GM19397 (cell line): Measurements from ENCODE around the gene RELN.

Experiments used
- ATAC-seq: cut with Tn5 transposase; IDR thresholded peaks from one replicate; pipeline ENCODE4 v1.9.1; 2021; ENCODE audit warnings: mild to moderate bottlenecking, moderate library complexity; ENCODE audit not compliant: unreplicated experiment

Gene RELN

DNA sequence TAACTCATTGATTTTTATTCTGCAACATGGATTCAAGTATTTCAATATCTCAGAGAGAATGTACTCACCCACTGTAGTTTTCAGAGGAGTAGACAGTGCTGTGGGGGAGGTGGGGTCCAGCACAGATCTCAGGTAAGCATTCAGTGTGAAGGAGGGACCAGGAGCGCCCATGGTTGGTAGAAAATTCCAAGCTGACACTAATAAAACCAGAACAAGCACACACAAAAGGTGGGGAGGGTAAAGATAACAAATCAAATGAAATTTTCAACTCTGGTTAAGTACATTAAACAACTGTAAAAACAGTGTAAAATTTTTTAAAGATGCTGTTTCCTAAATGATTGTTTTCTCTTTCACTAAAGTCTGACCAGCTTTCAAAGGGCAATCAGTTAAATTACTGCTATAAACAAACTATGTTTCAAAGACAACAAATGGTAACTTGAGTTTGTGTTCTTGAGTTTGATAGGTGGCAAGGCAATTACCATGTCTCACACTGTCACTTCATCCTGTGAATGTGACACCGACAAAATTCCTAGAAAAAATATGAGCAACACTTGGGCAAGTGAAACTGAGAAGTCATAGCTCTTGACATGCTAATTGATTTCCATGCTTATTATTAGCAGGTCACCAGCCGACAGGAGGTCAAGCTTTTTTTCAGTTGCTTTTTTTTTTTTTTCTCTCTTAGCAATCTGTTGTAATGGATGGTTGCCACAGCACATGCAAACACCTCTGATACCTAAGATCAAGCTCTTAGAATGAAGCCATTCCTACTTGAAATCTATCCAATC is 337.7 kb downstream of the RELN start:
- ATAC-seq = no peak

DNA sequence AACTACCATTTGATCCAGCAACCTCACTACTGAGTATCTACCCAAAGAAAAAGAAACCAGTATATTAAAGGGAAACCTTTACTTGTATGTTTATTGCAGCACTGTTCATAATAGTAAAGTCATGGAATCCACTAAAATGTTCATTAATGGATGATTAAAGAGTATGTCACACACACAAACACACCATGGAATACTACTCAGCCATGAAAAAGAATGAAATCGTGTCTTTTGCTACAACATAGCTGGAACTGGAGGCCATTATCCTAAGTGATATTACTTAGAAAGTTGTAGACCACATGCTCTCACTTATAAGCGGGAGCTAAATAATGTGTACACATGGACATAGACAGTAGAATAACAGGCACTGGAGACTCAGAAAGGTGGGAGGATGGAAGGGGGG is 340.4 kb downstream of the RELN start:
- no peak for ATAC-seq

- ATAC-seq = no peak
Observed at GRCh38 chr7:103648135-103648534, 341.3 kb downstream of the RELN start.

GRCh38 chr7:103644319-103644718 is 345.1 kb downstream of the RELN start:
- no peak for ATAC-seq

- no peak for ATAC-seq
Observed at GRCh38 chr7:103640031-103640779, 349.3 kb downstream of the RELN start.

DNA sequence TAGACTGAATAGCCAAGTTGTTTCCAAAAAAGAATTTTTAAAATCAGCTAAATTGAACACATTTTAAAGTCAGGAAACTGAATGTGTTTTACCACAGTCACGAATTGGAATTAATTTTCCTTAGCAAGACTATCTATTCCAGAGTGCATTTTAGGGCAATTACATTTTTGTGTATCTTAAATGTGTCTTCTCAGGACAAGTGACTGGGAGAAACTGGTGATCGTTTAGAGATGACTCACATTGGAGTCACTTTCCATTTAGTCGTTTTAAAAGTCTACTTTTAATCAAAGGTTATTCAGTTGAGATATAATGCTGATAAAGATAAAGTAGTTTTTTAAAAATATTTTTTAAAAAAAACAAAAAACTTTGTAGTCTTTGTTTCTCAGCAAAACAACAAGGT is 351.7 kb downstream of the RELN start:
- no peak for ATAC-seq

GRCh38 chr7:103637094-103637493 is 352.4 kb downstream of the RELN start:
- no peak for ATAC-seq

DNA sequence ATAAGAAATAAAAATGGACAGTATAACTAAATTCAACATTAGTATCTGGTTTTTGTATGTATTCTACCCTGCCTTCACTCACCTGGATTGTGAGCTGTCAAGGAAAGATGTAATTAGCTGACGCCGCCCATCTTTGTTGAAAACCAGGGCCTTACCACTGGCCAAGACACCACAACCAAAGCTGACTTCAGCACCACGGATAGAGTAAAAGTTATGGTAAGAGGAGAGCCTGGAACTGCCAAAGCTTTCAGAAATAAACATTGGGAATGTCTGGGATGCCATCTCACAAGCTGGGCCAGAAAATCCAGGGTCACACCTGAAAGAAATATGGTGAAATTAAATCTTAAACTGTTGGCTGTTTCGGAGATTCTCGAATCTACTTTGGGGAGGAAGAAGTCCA is 353.3 kb downstream of the RELN start:
- no peak for ATAC-seq

GRCh38 chr7:103632972-103633371 is 356.5 kb downstream of the RELN start:
- no peak for ATAC-seq

- ATAC-seq = no peak
Observed at GRCh38 chr7:103632005-103632639, 357.3 kb downstream of the RELN start.

GRCh38 chr7:103630318-103630717 is 359.1 kb downstream of the RELN start:
- ATAC-seq = no peak

GRCh38 chr7:103628742-103629141 is 360.7 kb downstream of the RELN start:
- ATAC-seq = no peak

DNA sequence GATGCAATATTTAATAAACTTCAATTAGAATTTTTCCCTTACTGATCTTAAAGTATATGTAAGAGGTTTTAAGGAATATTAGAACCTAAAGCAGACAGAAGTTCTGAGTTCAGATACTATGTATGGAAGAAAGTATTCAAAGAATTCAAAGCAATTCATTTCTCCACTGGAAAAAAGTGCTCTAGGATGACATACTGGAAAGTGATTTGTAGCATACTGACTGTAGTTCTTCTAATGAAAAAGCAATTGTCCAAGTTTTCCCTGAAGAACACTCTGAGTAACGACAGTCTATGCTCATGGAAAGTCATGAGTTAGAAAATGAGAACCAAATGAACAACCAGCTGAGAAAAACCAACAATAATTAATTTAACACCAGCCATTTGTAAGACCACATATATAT is 362.7 kb downstream of the RELN start:
- no peak for ATAC-seq

DNA sequence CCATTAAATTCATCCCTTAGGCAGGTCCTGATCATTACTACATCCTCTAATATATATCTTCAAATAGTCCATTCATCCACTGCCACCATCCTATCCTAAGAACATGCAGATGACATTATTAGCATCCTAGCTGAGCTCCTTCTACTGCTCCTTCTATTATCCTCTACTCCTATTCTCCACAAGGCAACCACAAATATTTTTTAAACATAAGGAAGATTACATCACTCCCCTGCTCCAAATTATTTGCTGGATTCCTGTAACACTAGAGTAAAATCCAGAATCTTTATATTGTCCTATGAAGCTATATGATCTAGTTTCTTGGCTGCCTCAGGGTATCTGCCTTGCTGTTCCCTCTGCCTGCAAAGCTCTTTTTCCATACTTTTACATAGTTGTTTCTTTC is 367.2 kb downstream of the RELN start:
- no peak for ATAC-seq

DNA sequence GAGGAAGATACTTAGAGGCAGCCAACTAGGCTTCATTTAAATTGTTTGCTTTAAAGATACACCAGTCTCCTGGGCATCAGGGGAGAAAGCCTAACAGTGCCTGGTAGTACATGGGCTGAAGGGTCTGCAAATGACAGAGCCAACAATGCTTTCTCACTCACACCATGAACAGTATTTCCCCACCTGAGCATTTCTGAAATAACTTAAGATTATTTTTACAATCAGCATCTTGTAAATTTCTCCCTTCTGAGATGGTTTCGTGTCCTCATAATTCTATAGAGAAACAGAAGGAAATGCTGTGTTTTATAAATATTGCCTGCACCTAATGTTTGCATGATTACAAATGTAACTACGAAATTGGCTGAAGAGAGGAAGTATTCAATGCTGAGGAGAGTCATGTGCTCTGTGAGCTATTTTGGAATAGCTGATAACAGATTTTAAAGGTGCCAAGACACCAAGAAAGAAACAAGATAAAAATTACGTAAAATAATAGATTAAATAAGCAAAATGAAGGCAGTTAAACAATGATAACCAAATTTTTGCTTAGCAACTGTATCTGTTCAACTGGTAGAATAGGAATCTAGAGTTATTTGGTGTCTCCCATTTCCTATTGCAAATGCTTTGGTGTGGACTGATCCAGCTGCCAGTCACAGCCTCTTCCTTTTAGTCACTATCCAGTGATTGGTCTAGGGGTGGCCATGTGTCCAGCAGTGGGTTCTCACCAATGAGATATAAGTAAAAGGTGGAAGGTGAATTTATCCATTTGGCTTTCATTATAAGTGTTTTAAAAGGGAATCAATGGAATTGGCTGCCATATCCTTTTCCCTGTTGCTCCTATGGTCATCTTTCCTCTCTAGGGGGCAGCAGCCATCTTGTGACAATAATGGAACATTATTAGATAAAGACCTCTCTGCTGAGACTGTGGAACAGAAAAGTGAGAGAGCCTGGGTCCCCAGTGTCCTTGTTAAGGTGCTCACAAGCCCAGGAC is 375.5 kb downstream of the RELN start:
- no peak for ATAC-seq

DNA sequence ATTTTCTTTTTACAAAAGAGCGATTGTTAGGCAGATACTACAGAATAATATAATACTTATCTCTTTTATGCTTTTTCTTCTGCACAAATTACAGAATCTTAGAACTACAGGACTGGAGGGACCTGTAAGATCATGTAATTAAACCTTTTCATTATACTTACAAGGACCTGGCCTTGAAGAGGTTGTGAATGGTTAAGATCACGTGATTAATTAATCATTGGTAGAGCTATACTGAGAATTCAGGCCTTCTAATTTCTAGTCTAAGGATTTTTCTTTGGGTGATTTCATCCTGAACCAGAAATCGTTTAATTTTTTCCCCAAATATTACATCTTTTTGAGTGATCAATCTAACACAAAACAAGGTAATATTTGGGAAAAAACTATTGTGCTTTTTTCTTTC is 379.7 kb downstream of the RELN start:
- ATAC-seq = no peak

DNA sequence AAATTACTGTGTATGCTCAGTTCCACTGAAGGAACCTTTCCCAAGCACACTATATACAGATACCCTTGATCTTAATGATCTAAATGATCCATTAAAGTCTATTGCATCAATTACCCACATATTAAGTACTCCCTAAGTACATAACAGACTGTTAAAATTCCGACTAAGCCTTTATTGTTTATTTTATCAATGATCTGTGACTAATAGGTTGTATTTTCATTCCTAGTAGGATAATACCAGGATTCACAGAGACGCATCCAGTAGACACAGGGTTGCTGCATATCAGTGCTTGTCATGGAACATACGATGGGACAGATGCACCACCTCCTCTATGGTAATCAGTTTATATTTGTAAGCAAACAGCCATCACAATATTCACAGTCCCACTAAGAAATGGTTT is 383.8 kb downstream of the RELN start:
- ATAC-seq = no peak

- ATAC-seq = no peak
Observed at GRCh38 chr7:103598326-103598905, 391.0 kb downstream of the RELN start.

DNA sequence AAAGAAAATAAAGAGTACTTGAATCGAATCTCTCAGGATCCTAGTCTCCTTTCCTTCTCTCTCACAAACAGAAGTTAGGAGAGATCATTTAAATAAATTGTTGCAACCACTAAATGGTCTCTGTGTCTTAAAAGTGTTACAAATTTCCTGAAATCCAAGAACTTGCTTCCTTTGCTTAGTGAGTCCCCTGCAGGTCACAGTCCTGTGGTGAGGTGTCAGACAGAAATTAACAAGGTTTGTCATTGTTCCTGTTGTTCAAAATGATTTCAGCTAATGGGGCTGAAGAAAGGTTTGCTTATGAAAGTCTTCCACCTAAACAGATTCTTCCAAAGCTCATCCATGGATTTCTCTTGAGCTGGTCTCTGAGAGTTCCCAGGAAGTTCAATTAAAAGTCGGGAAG is 391.9 kb downstream of the RELN start:
- ATAC-seq = no peak

- no peak for ATAC-seq
Observed at GRCh38 chr7:103594186-103594585, 395.3 kb downstream of the RELN start.
